PFSK-1 (cell line): ENCODE measurements around the gene EPHA3.

ENCODE experiments used
- FOXP2 ChIP-seq: optimal IDR thresholded peaks from 2 replicates; pipeline ENCODE3; 2011; ENCODE audit warnings: borderline replicate concordance, control low read depth, inconsistent platforms; ENCODE audit not compliant: insufficient read depth; ENCODE audit errors: extremely low read length, extremely low read depth
- POLR2AphosphoS5 ChIP-seq: IDR thresholded peaks from 2 replicates; pipeline ENCODE4 v1.6.1; 2012; ENCODE audit warnings: low read depth, mild to moderate bottlenecking, control low read depth, low read length, moderate library complexity
- SIN3A ChIP-seq: IDR thresholded peaks from 2 replicates; pipeline ENCODE4 v1.6.1; 2012; ENCODE audit warnings: mild to moderate bottlenecking, low read length, moderate library complexity, borderline replicate concordance; ENCODE audit not compliant: insufficient read depth
- TAF1 ChIP-seq: IDR thresholded peaks from 2 replicates; pipeline ENCODE4 v1.6.1; 2012; ENCODE audit warnings: low read length, control low read depth, borderline replicate concordance; ENCODE audit not compliant: insufficient read depth
- TF ChIP-seq, protein P1 (sequence below), 2 experiments: IDR thresholded peaks; 2 replicates each; pipeline versions ENCODE4 v1.6.1 to v1.8.0; 2011 to 2012; ENCODE audit warnings: low read depth in 2 of 2, low read length in 2 of 2, control low read depth in 1 of 2, inconsistent platforms in 1 of 2, mild to moderate bottlenecking in 1 of 2, moderate library complexity in 1 of 2; ENCODE audit not compliant: insufficient read depth in 1 of 2

GRCh38 chr3:89145995-89146394 is 38.6 kb downstream of the EPHA3 start:
- TF ChIP-seq TAF1 (no peak), POLR2AphosphoS5 (no peak), SIN3A (no peak), FOXP2 (peak; percentile 26)
- TF ChIP-seq, protein P1, sequence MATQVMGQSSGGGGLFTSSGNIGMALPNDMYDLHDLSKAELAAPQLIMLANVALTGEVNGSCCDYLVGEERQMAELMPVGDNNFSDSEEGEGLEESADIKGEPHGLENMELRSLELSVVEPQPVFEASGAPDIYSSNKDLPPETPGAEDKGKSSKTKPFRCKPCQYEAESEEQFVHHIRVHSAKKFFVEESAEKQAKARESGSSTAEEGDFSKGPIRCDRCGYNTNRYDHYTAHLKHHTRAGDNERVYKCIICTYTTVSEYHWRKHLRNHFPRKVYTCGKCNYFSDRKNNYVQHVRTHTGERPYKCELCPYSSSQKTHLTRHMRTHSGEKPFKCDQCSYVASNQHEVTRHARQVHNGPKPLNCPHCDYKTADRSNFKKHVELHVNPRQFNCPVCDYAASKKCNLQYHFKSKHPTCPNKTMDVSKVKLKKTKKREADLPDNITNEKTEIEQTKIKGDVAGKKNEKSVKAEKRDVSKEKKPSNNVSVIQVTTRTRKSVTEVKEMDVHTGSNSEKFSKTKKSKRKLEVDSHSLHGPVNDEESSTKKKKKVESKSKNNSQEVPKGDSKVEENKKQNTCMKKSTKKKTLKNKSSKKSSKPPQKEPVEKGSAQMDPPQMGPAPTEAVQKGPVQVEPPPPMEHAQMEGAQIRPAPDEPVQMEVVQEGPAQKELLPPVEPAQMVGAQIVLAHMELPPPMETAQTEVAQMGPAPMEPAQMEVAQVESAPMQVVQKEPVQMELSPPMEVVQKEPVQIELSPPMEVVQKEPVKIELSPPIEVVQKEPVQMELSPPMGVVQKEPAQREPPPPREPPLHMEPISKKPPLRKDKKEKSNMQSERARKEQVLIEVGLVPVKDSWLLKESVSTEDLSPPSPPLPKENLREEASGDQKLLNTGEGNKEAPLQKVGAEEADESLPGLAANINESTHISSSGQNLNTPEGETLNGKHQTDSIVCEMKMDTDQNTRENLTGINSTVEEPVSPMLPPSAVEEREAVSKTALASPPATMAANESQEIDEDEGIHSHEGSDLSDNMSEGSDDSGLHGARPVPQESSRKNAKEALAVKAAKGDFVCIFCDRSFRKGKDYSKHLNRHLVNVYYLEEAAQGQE (IDR thresholded peaks at IDR 0.05; ENCODE audit: insufficient read depth in 1 of 2, low read depth in 2 of 2, low read length in 2 of 2): no peak
